Stimulated activated naive CD4-positive, alpha-beta T cell (primary cell): ENCODE results near the gene BCL2A1.

Experiments used
- DNase-seq, 6 experiments: peaks; one replicate each; lab custom pipeline; 2025; lab: John Stamatoyannopoulos, UW

The BCL2A1 gene

DNA sequence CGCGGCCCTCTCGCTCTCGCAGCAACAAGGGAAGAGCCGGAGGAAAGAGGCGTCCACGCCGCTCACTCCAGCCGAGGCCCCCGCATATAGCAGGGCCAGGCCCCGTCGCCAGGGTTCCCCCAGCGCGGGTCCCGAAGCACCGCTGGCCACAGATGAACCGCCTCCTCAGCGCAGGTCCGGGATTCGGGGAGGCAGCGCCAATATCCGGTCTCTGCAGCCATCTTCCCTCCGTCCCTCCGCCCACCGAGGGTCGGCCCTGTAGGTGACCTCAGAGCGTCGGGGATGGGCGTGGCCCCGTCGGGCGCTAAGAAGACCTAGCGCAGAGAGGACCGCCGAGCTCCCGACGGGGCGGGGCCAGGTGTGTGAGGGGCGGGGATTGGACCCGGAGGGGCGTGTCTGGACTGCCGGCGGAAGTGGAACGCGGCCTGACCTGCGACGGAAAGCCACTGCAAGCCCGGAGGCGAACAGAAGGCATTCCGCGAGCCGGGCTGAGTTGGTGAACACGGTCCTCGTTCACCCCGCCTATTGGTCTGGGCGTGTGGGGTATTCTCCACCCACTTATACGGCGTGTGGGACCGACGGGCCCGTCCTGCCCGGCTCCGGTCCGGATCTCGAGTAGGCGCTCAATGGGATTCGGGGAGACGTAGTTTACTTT is 47.4 kb downstream of the BCL2A1 start:
- peak; percentile 94 to 99 (median 97) for DNase-seq

DNA sequence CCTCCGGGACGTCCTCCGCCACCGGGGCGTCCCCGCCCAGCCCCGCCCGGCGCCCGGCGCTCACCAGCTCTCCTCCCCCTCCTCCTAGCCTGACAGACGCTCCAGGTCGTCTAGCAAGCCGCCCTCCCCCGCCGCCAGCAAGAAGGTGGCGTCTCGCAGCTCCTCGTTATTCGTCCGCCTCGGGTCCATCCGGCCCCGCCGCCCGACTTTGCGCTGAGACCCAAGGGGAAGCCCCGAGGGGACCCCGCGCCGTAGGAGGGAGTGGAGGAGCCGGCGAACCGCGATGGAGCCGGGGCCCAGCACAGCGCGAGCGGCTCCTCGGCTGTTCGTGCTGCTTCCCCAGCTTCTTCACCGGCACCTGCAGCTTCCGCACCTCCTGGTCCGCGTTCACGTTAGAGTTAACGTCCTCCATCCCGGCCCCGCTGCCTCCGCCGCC is 47.9 kb downstream of the BCL2A1 start:
- peak in 4 of 6 experiments; percentile 58 to 85 (median 72) for DNase-seq

DNA sequence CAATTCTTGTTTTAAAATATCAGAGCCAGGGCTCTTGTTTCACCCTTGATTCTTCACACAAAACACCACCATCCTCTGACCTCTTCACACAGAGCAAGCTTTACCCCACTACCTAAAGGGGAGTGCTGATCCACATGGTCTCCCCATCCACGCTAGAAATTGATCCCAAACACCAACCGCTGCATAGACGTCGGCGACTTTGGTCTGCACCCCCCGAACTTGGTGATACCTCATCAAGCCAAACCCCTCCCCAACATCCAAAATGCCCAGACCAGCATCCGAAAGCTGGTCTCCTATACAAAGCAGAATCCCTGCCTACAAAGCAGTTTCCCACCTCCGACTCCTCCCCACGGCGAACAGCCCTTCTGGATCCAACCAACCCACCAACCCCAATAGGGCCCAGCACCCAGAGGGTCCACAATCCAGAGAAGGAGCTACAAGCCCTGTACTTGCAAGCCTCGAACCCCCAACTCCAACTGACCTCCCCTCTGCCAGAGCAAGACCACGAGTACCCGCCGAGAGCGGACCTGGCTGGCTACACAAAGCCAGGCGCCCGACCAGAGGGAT is 48.4 kb downstream of the BCL2A1 start:
- peak in 1 of 6 experiments; percentile 28 for DNase-seq

DNA sequence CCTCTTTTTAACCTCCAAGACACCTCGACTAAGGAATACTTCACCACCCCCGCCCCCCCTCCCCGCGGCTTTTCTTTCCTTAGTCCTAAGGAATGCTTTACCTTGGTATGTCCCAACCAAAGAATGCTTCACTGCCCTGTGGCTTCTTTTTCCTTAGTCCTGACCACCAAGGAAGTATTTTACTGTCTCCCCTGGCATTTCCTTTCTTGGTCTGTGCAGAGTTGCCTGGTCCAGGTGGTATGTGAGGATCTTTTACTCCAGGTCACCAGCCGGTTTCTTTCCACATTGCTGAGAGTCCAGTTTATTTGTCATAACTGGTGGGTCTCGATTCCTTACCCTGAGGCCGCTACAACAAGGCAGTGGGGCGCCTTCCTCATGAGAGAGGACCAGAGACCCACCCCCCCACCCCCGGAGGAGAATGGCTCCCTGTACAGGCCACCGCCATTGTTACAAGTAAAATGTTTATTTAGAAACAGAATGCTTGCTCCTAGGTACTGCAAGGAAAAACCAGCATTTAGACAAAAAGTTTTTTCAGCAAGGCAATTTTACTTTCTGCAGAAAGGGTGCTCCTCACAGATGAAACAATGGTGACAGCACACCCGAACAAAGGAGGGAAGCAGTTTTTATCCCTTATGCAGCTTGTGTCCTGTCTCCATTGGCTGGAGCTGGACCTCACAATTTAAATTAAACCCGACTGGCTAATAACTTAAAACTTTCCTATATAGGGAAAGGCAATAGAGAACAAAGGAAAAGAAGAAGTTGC is 51.1 kb downstream of the BCL2A1 start:
- peak in 1 of 6 experiments; percentile 23 for DNase-seq

DNA sequence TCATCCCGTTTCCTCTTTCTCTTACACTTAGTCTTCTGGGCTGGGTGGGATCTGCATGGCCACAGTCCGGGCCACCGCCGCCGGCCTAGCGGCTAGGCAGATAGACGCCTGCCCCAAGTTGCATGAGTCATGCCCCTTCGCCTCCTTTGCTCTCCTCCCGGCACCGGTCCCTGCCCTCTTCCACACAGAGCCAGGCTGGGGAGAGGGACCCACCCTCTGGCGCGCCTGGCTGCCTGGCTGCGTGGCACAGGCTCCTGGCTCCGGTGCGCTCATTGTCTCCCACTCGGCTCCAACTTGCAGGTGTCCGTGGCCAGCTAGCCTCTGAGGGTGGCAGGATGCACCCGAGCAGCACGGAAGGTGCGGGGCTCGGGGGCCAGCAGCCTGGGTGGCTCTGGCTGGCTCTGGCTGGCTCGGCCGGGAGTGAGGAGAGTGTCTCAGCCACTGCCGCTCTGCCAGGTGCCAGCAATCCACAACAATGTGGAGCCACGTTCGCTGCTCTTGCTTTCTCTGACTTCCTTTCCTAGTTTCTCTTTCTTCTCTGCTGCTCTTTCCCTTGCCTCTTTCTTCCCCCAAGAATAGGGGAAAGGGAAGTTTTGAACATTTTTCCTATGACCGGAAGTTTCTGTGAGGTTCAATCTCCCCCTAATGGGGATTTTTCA is 51.8 kb downstream of the BCL2A1 start:
- no peak for DNase-seq

DNA sequence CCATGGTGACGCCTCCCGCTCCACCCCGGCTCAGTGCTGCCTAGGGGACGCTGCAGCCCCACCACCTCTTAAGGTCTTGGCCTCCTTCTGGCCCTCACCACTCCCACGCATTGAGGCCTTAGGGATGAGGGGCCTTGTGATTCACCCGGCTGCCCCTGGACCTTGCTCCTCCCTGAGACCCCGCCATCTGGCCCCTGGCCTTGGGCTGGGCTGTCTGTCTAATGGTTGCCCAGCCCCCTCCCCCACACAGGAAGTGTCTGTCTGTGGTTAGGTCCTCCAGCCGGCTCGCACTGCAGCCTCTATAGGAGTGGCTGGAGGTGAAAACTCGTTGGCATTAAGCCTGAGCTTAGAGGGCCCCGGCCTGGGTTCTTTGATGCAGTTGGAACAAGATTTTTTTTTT is 52.7 kb downstream of the BCL2A1 start:
- DNase-seq, result no peak

DNA sequence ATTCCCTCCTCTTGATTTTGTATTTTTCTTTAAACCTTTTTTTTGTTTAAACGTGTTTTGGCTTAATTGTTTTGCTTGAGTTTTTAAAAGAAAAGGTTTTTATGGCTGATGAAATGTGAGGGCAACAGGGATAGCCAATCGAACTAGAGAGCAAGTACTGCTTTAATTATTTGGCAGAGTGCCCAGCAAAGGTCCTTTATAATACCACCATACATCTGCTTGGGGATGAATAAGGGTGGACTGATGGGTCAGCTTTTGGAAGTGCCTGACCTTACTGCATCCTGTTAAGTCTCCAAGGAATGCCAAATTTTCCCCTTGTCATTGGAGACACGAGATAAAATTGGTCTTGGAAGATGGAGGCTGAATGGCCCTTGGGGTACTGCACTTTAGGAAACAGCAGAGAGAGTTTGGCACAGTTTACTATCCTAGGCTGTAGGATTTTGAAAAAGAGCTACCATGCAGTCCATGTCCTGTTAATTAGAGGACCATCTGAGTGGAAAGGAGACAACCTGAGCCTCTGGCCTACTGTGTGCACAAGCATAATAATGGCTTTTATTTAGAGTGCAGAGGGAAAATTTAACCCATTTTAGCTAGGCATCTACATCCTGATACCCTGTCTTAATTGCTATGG is 54.4 kb downstream of the BCL2A1 start:
- no peak for DNase-seq

DNA sequence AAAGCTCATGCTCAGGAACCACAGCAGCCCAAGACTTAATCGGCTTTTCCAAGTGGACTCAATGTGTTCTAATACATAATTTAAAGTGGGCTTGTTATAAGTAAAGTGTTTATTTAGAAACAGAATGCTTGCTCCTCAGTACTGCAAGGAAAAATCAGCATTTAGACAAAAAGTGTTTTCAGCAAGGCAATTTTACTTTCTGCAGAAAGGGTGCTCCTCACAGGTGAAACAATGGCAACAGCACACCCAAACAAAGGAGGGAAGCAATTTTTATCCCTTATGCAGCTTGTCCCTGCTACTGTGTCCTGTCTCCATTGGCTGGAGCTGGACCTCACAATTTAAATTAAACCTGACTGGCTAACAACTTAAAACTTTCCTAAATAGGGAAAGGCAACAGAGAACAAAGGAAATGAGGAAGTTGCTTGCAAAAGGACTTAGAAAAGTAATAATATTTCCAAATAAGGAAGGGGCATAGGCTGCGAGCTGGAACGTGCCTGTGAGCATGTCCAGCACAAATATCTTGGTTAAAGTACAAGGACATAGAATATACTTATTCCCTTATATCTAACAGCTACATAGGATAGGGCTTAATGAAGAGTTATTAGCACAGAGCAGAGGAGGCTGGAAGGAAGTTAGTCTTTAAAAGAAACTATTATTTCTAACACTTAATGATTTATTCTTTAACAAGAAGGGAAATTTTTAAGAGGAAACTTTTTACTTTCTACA is 55.1 kb downstream of the BCL2A1 start:
- peak in 1 of 6 experiments; percentile 5 for DNase-seq

DNA sequence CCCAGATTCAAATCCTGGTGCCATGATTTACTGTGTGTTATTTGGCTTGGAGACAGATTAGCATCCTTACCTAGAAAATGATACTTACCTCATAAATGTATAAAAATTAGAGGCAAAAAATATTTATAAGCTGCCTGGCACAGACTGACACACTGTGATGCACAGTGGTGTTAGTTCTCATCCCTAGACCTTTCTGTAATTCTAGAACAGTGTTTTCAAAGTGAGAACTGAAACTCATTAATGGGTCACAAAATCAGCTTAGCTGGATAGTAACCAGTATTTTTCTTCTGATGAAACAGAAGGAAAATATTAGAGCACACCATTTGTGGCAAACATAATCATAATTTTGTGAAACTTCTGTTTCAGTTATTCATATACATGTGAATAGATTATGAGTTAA is 56.3 kb downstream of the BCL2A1 start:
- no peak for DNase-seq
